Gastroesophageal sphincter (tissue), 4 donors: ENCODE measurements around the gene NFE2. TPM values are rescaled to one million over a fixed set of nuclear protein-coding genes. Genes with fewer than 3 reads are reported as not detected.
"Not testable (repeated sequence)": the region's sequence is repeated elsewhere in the genome, so short reads cannot be mapped to it uniquely, and the experiment has no call there.

Source experiments
- ATAC-seq: fragments of 150-250 bp; one replicate; pipeline ENCODE4 v1.9.1; 2016; ENCODE audit warnings: mild to moderate bottlenecking, moderate library complexity
- H3K27ac ChIP-seq, 4 donors: fragments of 200-600 bp; sonication (generic) in 3 of 4; 1 replicate in 3 of 4; 2 replicates in 1 of 4; pipeline ENCODE4 v1.5.1; 2016 to 2019
- H3K27me3 ChIP-seq: fragments of 200-600 bp; sonication (generic); one replicate; pipeline ENCODE4 v1.5.1; 2019
- H3K36me3 ChIP-seq, 2 donors: fragments of 200-600 bp; sonication (generic); one replicate each; pipeline ENCODE4 v1.5.1; 2019; ENCODE audit warnings: control low read depth in 1 of 2
- H3K4me1 ChIP-seq, 3 donors: fragments of 200-600 bp; sonication (generic); 1 replicate in 2 of 3; 2 replicates in 1 of 3; pipeline ENCODE4 v1.5.1; 2016 to 2019; ENCODE audit warnings: control low read depth in 2 of 3
- H3K4me3 ChIP-seq, 2 donors: fragments of 200-600 bp; sonication (generic); one replicate each; pipeline ENCODE4 v1.5.1; 2019; ENCODE audit warnings: mild to moderate bottlenecking in 1 of 2, moderate library complexity in 1 of 2
- H3K9me3 ChIP-seq, 3 donors: fragments of 200-600 bp; sonication (generic); one replicate each; pipeline ENCODE4 v1.5.1; 2017 to 2019; ENCODE audit warnings: control low read depth in 2 of 3
- EP300 ChIP-seq: sonication (generic); formaldehyde crosslinking; IDR thresholded peaks from one replicate; pipeline ENCODE4 v1.6.1; 2017; ENCODE audit warnings: antibody characterized with exemption, mild to moderate bottlenecking
- POLR2A ChIP-seq, 2 donors: fragments of 450-650 bp; IDR thresholded peaks; one replicate each; pipeline ENCODE4 v1.6.1; 2017; ENCODE audit warnings: antibody characterized with exemption in 2 of 2, mild to moderate bottlenecking in 2 of 2, moderate library complexity in 1 of 2
- POLR2AphosphoS5 ChIP-seq: sonication (generic); formaldehyde crosslinking; IDR thresholded peaks from one replicate; pipeline ENCODE4 v1.6.1; 2017; ENCODE audit warnings: antibody characterized with exemption
- WGBS, 2 donors: methylation state at CpG; one replicate each; pipeline ENCODE4 v1.1.5; 2018; ENCODE audit warnings: low coverage in 1 of 2; 5-methylcytosine and 5-hydroxymethylcytosine counted together
- total RNA-seq, 4 donors: library from RNA; depleted of rRNA; stranded (reverse); fragments of >200 nt; gene quantifications; one replicate each; pipeline ENCODE4 v1.1.0, GENCODE V29; 2016
- TF ChIP-seq, protein P1 (sequence below), 4 experiments: fragments of 200-600 bp in 2 of 4; fragments of 450-650 bp in 2 of 4; sonication (generic) in 1 of 4; IDR thresholded peaks; one replicate each; pipeline ENCODE4 v1.5.1; 2017 to 2019; ENCODE audit warnings: antibody characterized with exemption in 4 of 4, mild to moderate bottlenecking in 2 of 4, moderate library complexity in 2 of 4

The NFE2 gene
- total RNA-seq, 4 donors from 2014 or later: 0.37 to 1.6 (median 0.77) TPM; not detected in 1

DNA sequence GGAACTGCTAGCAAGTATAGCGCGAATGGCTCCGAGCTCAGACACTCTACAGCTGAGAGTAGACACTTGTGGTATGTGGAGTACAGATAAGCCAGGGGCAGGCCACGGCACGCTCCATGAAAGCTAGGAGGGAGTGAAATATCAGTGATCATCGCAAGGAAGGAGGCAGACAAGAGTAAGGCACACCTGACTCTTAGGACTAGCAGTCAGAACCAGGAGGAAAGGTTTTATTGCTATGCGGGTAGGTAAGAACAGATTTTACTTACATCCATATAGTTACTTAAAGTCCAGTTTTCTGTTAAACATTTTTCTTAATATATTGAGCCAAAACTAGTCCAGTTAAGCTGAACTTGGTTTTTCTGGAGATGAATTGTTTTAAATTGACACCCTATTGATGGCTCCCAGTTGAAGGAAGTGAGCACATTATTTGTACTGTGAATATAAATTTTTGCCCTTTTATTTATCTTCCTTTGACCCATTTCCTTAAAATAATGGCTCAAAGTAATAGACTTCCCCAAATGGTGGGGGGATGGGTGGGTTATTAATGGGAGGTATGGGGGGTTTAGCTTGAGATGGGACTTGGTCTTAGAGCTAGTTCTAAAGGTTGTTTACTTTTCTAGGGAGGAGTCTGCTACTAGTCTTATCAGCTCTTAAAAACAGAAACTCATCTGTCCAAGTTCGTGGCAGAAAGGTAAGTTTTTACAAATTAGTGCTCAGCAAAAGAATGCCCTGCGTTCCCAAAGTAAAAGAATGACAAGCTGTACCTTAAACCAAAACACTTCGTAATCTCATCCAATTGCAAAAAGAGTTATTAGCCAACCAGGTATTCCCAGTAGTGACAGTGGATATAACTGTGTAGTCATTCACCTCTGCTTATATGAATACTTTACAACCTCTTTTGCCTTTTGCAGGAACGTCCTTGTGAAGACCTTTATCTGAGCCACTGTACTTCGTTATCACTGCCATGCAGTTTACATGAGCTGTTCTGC, 14.5 kb downstream of the NFE2 start:
- Histone ChIP-seq H3K4me1 (peaks cover 22 to 66% (median 34%) of the 10 kb centered on the region in 3 donors), H3K36me3 (peaks cover 20 to 83% of the 10 kb centered on the region in 2 donors), H3K4me3 (no peak overlapping the region), H3K9me3 (no peaks in the 10 kb centered on the region), H3K27me3 (no peaks in the 10 kb centered on the region), H3K27ac (peak overlapping the region in 1 of 4 donors; percentile 3)
- ATAC-seq: no peak
- TF ChIP-seq EP300 (no peak), POLR2AphosphoS5 (no peak), POLR2A (IDR thresholded peaks at IDR 0.05) (no peak)
- TF ChIP-seq, protein P1, sequence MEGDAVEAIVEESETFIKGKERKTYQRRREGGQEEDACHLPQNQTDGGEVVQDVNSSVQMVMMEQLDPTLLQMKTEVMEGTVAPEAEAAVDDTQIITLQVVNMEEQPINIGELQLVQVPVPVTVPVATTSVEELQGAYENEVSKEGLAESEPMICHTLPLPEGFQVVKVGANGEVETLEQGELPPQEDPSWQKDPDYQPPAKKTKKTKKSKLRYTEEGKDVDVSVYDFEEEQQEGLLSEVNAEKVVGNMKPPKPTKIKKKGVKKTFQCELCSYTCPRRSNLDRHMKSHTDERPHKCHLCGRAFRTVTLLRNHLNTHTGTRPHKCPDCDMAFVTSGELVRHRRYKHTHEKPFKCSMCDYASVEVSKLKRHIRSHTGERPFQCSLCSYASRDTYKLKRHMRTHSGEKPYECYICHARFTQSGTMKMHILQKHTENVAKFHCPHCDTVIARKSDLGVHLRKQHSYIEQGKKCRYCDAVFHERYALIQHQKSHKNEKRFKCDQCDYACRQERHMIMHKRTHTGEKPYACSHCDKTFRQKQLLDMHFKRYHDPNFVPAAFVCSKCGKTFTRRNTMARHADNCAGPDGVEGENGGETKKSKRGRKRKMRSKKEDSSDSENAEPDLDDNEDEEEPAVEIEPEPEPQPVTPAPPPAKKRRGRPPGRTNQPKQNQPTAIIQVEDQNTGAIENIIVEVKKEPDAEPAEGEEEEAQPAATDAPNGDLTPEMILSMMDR (IDR thresholded peaks at IDR 0.05): no peak
- 48% methylated on average over 9 to 12 of the region's 12 CpGs for WGBS, 2 donors

DNA sequence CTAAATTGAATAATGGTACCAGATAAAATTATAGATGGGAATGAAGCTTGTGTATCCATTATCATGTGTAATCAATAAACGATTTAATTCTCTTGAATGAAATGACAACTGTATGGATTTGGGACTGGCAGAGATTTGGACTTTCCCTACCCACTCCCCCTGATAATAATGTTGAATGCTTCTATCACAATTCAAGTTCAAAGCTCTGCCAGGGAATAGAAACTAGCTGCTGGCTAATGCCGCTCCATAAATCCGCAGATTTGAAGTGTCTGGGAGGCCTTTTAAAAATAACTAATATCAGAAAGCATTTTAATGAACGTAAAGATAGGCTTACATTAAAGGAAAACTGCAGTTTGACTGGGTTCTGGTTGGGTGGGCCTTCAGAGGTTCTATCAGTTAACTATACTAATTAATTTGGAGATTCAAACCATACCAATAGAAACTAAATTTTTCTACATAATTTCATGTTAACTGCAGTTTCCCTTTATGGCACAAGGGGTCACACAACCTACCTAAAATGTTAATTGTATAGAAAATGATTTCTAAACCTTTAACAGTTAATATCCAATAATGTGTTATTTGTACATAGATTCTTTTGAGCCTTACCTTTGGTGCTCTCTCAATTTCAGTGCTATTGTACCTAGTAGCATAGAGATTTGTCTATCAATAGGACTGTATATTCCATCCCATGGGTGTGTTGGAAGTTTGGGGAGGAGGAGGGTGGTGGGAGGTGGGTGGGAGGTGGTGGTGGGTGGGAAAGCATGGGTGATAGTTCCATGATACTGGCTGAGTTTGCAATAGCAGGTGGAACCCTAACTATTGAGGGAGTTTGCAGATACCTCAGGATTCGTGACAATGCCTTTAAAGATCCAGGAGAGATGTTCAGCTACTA, 15.4 kb downstream of the NFE2 start:
- Histone ChIP-seq H3K27ac (no peak overlapping the region), H3K4me1 (peaks cover 22 to 68% (median 34%) of the 10 kb centered on the region in 3 donors), H3K9me3 (no peaks in the 10 kb centered on the region), H3K4me3 (no peak overlapping the region), H3K36me3 (peaks cover 20 to 83% of the 10 kb centered on the region in 2 donors), H3K27me3 (no peaks in the 10 kb centered on the region)
- TF ChIP-seq EP300: no peak
- TF ChIP-seq, protein P1 (IDR thresholded peaks at IDR 0.05): peak in 2 of 4 experiments; percentile 21 to 22
- ATAC-seq: no peak
- WGBS, 2 donors: 45 to 51% methylated on average over 5 of the region's 5 CpGs

DNA sequence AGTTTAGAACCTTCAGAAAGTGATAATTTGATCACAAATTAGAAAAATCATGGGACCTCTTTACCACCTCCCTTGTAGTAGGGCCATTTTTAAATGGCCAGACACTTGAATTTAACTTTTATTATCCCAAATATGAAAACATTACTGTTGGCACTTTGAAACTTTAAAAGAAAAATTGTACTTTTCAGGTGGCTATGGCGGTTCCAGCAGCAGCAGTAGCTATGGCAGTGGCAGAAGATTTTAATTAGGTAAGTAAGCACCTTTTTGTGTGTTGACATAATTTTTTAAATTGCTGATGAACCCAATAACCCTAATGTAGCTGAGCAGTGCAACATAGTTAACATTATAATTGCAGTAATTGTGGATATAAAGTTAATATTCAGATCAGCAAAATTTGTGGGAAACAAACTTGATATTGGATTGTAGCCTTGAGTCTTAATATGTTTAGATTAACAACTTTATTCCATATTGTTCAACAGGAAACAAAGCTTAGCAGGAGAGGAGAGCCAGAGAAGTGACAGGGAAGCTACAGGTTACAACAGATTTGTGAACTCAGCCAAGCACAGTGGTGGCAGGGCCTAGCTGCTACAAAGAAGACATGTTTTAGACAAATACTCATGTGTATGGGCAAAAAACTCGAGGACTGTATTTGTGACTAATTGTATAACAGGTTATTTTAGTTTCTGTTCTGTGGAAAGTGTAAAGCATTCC, 16.6 kb downstream of the NFE2 start:
- not testable (repeated sequence) for H3K27ac ChIP-seq, H3K27me3 ChIP-seq, ATAC-seq, H3K9me3 ChIP-seq
- H3K4me1 ChIP-seq: peaks cover 22 to 68% (median 34%) of the 10 kb centered on the region in 3 donors
- H3K4me3 ChIP-seq: peak overlapping the region in 1 of 2 donors; percentile 63
- peaks cover 20 to 79% of the 10 kb centered on the region in 2 donors for H3K36me3 ChIP-seq
- WGBS, 2 donors: 26 to 56% methylated on average over 1 to 2 of the region's 2 CpGs

DNA sequence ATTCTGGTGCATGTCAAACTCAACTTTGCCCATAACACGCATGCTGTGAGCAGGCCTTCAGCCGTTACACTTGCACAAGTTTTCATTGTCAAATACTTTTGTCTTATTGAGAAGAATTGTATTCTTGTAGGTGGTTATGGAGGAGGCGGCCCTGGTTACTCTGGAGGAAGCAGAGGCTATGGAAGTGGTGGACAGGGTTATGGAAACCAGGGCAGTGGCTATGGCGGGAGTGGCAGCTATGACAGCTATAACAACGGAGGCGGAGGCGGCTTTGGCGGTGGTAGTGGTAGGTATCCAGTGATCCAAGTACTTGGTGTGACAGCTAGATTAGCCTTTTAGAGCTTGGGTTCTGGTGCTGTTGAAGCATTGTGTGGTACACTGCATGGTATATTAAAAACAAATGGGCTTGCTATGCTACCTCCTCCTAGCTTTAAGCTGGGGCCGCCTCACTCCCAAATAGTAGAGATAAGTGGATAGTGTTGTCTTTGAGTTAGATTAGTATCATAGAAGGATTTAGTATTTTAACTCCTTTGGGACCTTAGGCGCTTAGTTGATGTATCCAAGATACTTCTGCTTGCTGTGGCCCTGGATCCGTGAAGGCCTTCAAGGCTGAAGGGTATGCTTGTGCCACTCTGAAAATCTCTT, 17.7 kb downstream of the NFE2 start:
- peak overlapping the region in 1 of 2 donors; percentile 63 for H3K4me3 ChIP-seq
- TF ChIP-seq EP300 (no peak), POLR2AphosphoS5 (no peak), POLR2A (IDR thresholded peaks at IDR 0.05) (no peak)
- TF ChIP-seq, protein P1 (IDR thresholded peaks at IDR 0.05): no peak
- WGBS, 2 donors: 50 to 52% methylated on average over 6 to 11 of the region's 11 CpGs
- ATAC-seq: no peak
- peaks cover 20 to 68% of the 10 kb centered on the region in 2 donors for H3K36me3 ChIP-seq
- H3K4me1 ChIP-seq: peaks cover 25 to 78% (median 40%) of the 10 kb centered on the region in 3 donors
- peak overlapping the region in 3 of 4 donors; percentile 15 to 28 (median 17) for H3K27ac ChIP-seq
- no peaks in the 10 kb centered on the region for H3K27me3 ChIP-seq
- no peaks in the 10 kb centered on the region for H3K9me3 ChIP-seq

GRCh38 chr12:54281694-54282093, 19.1 kb downstream of the NFE2 start:
- peaks cover 19 to 54% of the 10 kb centered on the region in 2 donors for H3K36me3 ChIP-seq
- H3K4me1 ChIP-seq: peaks cover 29 to 79% (median 46%) of the 10 kb centered on the region in 3 donors
- WGBS, 2 donors: 12 to 26% methylated on average over 4 of the region's 4 CpGs
- peak overlapping the region; percentile 86 to 96 (median 93) for H3K27ac ChIP-seq
- not testable (repeated sequence) for H3K9me3 ChIP-seq, ATAC-seq, H3K27me3 ChIP-seq
- peak overlapping the region; percentile 63 to 98 for H3K4me3 ChIP-seq

- peak overlapping the region; percentile 63 to 98 for H3K4me3 ChIP-seq
- ATAC-seq, H3K27me3 ChIP-seq, H3K9me3 ChIP-seq: not testable (repeated sequence)
- H3K36me3 ChIP-seq: peaks cover 18 to 49% of the 10 kb centered on the region in 2 donors
- WGBS, 2 donors: 0% methylated on average over 1 to 9 of the region's 10 CpGs
- peaks cover 29 to 79% (median 46%) of the 10 kb centered on the region in 3 donors for H3K4me1 ChIP-seq
- H3K27ac ChIP-seq: peak overlapping the region; percentile 86 to 96 (median 93)
These were observed 19.6 kb downstream of the NFE2 start for GRCh38 chr12:54281261-54281638.
